ENCODE results near the gene MGAT5B.

MGAT5B gene

DNA sequence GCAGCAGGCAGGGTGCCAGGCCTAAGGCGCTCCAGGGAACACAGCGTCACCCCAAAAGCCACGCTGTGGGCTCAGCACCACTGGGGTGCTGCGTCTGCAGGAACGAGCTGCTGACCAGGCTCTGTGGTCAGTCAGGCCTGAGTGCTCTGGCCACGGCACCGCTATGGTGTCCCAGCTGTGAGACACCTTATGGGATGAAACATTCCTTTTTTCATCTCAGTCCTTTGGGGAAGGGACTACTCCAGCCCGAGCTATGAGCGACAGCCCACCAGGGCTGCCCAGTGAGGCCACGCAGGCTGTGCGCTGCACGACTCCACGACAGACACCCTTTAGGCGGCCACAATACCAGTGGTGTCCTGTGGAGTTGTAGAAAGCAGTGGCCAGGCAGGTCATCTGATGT, 11.1 kb downstream of the MGAT5B start:
- no peak for DNase-seq (ENCODE audit: low read depth in 1 of 2, low spot score in 1 of 2)

DNA sequence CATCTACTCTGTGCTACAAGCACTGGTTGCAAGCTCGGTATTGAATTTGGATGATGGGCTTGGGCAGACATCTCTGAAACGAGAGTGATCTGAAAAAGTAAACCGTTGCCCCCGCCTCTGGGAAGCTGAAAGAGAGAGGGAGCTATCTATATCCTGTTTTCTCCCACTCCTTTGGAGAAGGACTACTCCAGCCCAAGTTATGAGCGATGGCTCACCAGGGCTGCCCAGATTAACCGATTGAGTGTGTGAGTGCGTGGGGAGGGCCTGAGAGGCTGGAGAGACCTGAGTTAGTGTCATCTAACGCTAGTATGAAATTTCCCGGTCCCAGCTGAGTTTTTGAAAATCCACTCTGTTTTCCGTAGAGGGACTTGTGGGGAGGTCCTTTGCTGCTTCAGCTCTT, 11.5 kb downstream of the MGAT5B start:
- DNase-seq (ENCODE audit: low read depth in 1 of 2, low spot score in 1 of 2), result no peak

DNA sequence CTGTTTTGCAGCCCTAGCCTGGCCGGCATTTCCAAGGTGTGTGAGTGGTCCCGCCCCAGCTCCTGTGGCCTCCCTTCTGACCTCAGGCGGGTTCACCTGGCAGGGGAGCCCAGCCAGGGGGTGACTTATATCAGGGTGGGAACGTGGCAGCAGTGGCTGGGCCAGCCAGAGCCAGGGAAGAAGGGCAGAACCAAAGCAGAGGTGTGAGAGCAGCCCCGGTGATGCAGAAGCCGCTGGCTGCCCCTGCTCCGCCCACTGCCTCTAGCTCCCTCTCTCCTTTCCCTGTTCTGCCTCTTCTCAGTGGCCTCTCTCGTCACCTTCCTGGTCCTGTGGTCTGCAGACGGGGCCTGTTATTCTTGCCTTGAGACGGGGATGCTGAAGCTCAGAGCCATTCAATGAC, 12.1 kb downstream of the MGAT5B start:
- DNase-seq (ENCODE audit: low read depth in 1 of 2, low spot score in 1 of 2), result no peak

DNA sequence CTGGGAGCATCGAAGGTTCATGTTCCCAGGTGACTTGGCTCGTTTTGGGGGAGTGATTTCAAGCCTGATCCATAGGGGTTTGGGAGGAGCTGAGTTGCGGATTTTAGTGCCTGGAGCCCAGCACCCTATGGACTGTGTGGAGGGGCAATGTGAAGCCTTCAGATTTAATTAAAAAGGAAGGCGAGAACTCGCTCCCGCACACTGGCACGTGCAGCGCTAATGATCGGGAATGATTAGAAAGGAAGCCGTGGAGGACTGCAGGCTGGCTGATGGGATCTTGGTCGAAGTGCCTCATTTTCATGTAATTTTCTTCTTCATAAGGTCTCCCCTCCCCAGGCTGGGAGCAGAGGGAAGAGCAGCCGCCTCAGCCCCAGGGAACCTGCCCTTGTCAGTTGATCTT, 12.8 kb downstream of the MGAT5B start:
- DNase-seq (ENCODE audit: low read depth in 1 of 2, low spot score in 1 of 2), result no peak

DNA sequence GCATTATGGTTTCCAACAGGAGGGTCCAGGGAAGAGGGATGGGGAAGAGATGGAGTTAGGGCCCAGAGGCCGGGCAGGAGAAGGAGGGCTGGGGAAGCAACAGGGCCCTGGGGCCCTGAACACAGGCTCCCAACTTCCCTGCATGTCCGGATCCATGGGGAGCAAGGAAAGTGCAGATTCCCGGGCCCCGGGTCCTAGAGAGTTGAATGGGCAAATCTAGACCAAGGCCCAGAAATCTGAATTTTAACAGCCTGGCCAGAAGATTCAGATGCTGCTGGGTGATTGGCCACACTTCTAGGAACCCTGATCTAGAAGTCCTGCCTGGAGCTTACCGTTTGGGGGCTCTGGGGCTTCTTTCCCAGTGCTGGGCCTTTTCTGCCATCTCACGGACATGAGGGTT, 13.2 kb downstream of the MGAT5B start:
- DNase-seq (ENCODE audit: low read depth in 1 of 2, low spot score in 1 of 2), result no peak

DNA sequence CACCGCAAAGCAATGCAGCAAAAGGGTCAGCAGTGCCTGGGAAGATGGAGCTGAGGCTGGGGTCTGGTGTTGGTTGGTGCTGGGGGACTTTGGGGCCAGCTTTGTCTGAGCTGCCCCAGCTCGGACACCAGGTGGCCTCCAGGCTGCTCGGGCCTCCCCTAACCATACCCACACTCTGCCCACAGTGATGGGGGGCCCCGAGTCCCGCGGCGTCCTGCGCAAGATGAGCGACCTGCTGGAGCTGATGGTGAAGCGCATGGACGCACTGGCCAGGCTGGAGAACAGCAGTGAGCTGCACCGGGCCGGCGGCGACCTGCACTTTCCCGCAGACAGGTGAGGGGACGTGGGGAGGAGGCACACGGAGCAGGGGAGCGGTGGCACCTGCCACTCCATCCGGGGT, 13.8 kb downstream of the MGAT5B start:
- DNase-seq (ENCODE audit: low read depth in 1 of 2, low spot score in 1 of 2), result no peak

DNA sequence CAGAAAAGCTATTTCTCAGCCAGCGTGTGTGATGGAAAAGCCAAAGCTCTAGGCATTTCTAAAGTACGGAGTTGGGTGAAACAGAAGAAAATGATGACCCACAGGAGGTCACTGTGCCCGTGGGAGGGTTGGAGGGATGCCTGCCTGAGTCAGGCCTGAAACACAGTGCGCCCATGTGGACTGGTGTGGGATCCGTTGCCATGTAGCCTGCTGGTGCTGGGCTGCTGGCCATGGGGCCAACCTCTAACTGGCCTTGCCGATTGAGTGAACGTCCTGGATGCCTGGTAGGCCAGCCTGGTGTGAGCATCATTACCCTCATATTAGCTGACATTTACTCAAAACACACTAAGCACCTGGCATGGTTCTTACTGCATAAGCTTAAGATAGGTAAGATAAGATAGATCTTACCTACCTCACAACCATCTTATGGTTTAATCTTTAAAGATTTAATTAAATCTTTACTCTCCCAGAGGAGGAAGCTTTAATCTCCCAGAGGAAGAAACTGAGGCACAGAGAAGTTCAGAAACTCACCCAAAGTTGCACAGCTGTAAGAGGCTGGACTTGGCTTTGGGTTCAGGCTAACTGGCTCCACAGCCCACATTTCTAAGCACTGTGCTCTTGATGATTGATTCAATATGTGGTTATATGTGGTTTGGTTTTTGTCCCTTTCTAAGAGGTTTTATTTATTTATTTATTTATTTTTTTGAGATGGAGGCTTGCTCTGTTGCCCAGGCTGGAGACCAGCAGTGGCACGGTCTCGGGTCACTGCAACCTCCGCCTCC, 15.7 kb downstream of the MGAT5B start:
- DNase-seq (ENCODE audit: low read depth in 1 of 2, low spot score in 1 of 2), result no peak

DNA sequence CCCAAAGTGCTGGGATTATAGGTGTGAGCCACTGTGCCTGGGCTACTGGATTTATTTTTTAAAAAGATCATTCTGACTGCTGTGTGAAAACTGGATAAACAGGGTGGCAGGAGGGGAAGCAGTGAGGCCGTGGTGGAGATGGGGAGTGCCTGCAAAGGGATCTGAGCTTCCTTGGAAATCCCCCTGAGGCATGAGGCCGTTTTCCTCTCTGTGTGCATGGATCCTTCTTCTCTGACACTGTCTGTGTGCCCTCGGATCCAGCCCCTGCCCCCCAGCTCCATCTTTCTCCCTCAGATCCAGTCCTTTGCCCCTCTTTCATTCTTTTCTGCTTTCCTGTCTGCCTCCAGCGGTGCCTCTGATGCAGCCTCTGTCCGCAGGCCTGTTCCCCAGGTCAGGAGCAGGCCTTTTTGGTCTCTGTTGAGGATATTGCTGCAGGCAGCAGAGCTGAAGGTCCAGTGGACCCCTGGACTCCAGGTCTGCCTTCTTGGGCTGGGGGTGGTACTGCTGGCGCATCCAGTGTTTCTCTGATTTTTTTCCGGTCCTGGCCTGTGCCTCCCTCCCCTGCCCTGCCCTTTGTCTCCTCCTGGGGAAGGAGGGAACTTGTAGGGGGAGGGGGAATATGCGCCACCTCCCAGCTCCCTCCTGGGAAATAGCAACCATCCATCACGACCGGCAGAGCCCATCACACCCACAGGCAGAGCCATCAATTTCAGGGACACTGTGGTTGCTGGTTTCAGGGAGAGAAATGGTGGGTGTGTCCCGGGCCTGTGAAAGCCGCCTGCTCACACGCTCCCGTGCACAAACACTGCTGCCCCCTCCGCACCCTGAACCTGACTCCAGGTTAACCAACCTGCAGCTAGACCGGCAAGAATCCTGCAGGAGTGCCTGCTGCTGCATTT, 17.0 kb downstream of the MGAT5B start:
- DNase-seq (ENCODE audit: low read depth in 1 of 2, low spot score in 1 of 2), result no peak

DNA sequence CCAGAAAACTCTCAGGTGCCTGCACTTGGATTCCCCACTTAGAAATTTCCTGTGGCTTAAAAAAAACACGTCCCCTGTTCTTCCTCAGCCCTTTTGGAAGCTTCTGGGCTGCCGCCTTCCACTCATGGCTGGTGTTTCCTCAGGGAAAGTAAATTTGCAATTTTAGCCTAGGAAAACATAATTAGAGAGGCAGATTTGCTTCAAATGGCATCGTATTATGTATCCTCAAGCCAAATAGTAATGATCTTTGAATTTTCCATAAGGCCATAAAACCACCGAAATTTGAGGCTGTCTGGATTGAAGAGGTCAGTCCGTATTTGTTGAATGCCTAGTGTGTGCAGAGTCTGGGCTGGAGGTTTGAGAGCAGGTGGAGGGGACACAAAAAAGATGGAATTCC, 17.7 kb downstream of the MGAT5B start:
- DNase-seq (ENCODE audit: low read depth in 1 of 2, low spot score in 1 of 2), result no peak

DNA sequence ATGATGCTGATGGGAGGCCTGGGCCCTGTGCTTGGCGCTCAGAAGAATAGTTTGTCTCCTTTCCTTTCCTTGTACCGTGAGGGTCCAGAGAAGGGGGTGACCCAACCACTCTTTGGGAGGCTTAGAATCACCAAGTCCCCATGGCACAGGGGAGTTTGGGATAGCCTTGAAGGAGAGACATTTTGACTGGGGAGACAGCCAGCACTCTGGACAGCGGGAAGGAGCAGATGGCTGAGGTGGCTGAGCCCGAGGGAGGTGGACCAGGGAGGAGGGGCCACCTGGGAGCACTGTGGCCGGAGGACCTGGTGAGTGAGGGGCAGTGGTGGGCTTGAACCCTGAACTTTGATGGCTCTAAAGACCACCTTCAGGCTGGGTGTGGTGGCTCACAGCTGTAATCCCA, 18.2 kb downstream of the MGAT5B start:
- no peak for DNase-seq (ENCODE audit: low read depth in 1 of 2, low spot score in 1 of 2)

DNA sequence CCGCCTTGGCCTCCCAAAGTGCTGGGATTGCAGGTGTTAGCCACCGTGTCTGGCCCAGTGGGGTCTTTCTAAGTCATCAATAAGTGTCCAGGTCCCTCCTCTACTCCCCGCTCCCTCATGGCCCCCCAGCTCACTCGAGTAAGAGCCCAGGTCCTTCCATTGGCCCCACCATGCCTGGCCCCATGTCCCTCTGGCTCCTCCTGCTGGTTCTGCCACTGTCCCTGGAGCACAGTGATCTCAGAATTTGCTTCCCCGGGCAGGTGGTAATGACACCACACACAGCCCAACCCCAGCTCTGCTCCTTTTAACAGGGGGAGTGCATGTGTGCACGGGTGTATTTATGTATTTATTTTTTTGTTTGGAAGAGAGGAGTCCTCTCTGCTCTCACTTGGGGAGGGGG, 19.6 kb downstream of the MGAT5B start:
- DNase-seq (ENCODE audit: low read depth in 1 of 2, low spot score in 1 of 2), result no peak

DNA sequence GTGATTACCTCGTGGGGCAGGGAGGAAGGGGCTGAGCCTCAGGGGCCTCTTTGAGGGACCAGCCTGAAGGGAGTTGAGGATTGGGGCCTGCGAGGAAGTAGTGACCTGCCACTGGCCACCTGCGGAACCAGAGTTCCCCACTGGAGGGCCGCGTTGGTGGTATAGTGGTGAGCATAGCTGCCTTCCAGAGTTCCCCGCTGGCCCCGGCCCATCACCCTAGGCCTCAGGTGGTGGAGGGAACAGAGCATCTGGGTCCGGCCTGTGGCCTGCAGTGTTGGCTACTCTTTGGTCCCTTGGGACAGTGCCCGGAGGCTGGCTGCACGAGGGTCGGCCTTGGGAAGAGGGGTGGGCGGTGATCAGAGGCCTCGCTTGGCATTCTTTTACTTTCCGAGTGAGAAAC, 20.5 kb downstream of the MGAT5B start:
- no peak for DNase-seq (ENCODE audit: low read depth in 1 of 2, low spot score in 1 of 2)

DNA sequence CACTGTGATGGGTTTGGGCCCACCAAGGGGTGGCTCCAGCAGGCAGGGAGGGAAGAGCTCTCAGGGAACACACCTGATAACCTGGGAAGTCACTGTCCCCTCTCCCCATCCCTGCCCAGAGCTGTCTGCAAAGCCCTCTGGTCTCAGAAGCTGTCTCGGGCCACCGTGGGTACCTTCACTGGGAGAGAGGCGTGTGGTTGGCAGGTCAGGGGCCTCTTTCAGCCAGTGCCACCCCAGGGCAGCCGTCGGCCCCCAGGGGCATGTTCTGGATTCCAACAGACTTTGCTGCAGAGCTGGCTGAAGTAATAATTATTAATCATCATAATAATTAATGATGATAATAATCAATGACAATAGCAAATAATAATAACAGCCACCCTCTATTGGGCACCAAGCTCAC, 21.1 kb downstream of the MGAT5B start:
- no peak for DNase-seq (ENCODE audit: low read depth in 1 of 2, low spot score in 1 of 2)

DNA sequence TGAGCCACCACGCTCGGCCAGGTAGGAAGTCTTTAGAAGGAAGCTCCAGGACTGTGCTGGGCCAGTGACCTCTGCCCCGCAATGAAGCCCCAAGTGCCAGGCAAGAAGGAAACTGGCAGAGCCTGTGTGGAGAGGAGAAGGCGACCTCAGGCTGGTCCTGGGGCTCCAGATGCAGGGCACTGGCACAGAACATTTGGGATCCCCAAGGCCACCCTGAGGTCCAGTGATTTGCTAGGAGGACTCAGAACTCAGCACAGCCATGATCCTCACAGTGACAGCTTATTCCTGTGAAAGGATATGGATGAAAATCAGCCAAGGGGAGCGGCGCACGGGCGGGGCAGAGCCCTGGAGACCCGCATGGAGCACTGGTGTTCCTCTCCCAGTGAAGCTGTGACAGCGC, 24.1 kb downstream of the MGAT5B start:
- no peak for DNase-seq (ENCODE audit: low read depth in 1 of 2, low spot score in 1 of 2)

DNA sequence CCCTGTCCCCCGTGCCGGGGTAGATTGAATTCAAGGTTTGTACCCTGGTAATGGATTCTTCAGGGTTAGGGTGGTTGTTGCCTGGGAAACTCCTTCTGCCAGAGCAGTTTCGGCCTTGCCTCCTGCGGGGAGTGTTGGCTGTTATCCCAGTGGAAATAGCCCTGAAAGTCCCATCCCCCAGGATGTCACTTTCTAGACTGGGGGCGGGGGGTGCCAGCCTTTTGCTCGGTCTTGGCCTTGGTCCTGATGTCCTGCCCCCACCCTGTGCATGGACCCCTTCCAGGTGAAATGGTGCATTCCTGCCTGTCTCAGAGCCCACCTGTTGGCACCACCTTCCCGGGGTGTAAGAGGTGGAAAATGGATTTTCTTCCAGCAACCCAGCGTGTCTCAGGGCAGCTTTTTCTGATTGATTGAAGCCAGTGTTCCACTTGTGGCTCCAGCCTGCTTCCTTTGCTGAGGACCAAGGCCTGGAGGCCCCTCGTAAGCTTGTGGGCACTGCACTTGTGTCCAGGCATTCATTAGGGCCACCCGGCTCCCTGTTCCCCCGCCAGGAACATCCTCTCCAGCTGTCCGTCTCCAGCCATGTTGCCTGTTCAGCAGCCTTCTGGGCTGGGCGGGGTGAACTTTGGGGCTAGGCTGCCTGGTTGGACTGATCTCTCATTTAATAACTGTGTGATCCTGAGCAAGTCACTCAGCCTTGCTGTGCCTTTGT, 25.6 kb downstream of the MGAT5B start:
- no peak for DNase-seq (ENCODE audit: low read depth in 1 of 2, low spot score in 1 of 2)

DNA sequence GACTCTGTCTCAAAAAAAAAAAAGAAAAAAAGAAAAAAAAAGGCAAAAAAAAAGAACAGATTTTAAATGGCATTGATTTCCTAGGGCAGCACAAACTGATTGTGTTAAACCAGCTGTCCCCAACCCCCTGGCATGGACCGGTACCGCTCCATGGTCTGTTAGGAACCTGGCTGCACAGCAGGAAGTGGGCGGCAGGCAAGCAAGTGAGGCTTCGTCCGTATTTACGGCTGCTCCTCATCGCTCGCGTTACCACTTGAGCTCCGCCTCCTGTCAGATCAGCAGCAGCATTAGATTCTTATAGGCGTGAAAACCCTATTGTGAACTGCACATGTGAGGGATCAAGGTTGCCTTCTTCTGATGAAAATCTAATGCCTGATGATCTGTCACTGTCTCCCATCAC, 26.6 kb downstream of the MGAT5B start:
- DNase-seq (ENCODE audit: low read depth in 1 of 2, low spot score in 1 of 2), result no peak

DNA sequence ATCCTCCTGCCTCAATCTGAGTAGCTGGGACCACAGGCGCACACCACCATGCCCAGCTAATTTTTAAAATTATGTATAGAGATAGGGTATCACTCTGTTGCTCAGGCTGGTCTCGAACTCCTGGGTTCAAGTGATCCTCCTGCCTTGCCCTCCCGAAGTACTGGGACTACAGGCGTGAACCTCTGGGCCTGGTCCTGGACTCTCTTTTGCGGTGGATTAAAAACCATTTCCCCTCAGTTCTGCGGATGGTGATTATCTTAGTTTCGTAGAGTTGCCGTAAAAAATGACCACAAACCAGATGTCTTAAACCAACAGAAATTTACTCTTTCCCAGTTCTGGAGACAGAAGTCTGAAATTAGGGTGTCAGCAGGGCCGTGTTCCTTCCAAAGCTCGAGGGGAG, 28.8 kb downstream of the MGAT5B start:
- no peak for DNase-seq (ENCODE audit: low read depth in 1 of 2, low spot score in 1 of 2)

DNA sequence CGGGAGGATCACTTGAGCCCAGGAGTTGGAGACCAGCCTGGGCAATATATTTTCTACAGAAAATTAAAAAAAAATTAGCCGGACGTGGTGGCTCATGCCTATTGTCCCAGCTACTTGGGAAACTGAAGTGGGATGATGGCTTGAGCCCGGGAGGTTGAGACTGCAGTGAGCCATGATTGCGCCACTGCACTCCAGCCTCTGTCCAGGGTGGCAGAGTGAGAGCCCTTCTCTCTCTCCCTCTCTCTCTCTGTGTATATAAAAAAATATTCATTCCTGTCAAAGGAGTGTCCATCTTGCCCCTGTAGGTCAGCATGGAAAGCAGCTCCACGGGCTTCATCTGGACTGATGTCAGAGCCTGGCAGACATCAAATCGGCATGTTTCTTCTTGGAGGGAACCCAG, 31.2 kb downstream of the MGAT5B start:
- no peak for DNase-seq (ENCODE audit: low read depth in 1 of 2, low spot score in 1 of 2)

DNA sequence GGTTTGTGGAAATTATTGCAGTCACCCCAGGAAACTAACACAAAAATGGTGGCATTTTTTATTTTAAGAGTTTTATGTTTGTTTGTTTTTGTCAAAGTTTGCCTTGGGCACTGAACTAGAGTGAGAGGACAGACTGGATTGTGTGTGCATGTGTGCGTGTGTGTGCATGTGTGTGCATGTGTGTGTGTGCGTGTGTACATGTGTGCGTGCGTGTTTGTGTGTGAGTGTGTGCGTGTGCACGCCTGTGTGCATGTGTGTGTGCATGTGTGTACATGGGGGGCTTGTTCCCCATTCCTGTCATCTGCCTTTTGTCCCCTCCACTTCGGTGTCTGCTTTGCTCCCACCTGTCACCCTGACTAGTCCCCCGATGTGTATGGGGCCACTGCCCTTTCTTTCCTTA, 32.5 kb downstream of the MGAT5B start:
- DNase-seq (ENCODE audit: low read depth in 1 of 2, low spot score in 1 of 2), result no peak

DNA sequence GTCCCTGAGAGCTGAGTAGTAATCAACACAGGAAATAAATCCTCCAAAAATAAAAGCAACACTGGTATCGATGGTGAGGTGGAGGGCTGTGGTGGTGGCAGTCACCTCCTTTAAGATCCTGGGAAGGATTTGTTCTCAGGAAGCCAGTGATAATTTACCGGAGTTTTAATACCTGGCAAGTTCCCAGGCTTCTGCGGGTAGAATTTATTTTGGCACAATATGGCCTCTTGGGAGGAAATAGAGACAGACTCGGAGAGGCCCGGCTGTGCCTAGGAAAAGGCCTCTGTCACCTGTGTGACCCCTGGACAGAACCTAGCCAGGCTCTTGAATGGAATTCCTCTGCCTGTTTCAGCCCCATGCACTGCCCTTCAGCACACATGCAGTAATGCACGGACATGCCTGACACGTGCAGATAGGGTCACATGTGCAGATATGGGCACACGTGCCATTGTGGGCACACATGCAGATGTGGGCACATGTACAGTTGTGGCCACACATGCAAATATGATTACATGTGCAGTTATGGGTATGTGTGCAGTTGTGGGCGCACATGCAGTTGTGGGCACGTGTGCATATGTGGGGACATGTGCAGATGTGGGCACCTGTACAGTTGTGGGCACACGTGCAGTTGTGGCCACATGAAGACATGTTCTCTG, 33.5 kb downstream of the MGAT5B start:
- DNase-seq (ENCODE audit: low read depth in 1 of 2, low spot score in 1 of 2), result no peak

DNA sequence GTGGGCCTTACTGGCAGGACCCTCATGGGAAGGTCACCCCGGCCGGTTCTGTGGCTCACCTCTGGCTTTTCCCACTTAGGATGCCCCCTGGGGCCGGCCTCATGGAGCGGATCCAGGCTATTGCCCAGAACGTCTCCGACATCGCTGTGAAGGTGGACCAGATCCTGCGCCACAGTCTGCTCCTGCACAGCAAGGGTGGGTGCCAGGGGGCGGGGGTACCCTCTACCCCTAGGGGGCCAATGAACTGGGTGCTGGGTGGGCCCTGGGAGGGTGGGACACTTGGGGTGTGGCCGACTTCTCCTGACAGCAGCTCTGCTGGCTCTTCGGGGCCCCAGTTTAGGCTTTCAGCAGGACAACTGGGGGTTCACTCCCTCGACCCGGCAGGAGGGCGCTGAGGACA, 34.3 kb downstream of the MGAT5B start:
- no peak for DNase-seq (ENCODE audit: low read depth in 1 of 2, low spot score in 1 of 2)
